ENCODE results near the gene HBZ.

Gene HBZ

DNA sequence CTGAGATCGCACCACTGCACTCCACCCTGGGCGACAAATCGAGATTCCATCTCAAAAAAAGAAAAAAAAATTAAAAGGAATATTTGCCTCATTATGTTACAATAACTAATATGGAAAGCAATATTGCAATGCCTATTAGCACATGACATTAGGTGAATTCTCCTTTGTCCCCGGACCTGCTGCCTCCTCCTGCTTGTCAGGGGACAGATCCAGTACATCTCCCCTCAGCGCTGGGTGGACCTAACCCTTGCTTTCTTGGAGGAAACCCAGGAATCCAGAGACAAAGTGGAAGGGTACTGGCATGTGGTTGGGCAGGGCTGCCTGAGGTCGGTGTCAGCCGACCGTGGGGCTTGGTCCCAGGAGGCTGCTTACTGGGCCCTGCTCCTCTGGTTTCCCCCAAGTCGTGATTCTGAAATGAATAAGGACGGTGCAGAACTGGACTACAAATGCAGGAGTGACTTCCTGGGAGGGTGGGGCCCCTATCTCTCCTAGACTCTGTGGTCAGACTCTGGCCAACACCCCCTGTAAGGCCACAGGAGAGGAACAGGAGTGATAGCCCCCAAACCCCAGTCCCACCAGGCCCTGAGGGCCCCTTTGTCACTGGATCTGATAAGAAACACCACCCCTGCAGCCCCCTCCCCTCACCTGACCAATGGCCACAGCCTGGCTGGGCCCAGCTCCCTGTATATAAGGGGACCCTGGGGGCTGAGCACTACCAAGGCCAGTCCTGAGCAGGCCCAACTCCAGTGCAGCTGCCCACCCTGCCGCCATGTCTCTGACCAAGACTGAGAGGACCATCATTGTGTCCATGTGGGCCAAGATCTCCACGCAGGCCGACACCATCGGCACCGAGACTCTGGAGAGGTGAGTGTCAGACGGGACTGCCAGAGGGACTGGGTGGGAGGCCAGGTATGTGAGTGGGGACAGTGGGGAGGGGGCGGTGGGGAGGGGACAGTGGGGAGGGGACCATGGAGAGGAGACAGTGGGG lies at the start of gene HBZ:
Gene HBZ (plus strand): TSS at position 504 of the 988 bp plus-strand sequence. CDS start 266 bp downstream, at position 770.
- Histone ChIP-seq H3K27me3 (ENCODE audit: control insufficient read depth, insufficient read depth, low read length) (peaks cover 57% of the 10 kb centered on the region), H3K27ac (ENCODE audit: low read length) (no peak within 1 kb of the TSS), H3K9ac (ENCODE audit: low read length) (no peak within 1 kb of the TSS), H3K9me3 (ENCODE audit: control insufficient read depth, low read depth, low read length) (no peaks in the 10 kb centered on the region), H3K4me1 (ENCODE audit: control insufficient read depth, low read depth, low read length) (peaks cover 3% of the 10 kb centered on the region), H3K4me3 (ENCODE audit: low read length) (no peak within 1 kb of the TSS), H3K36me3 (ENCODE audit: control insufficient read depth, low read depth, low read length) (no peaks in the 10 kb centered on the region)

DNA sequence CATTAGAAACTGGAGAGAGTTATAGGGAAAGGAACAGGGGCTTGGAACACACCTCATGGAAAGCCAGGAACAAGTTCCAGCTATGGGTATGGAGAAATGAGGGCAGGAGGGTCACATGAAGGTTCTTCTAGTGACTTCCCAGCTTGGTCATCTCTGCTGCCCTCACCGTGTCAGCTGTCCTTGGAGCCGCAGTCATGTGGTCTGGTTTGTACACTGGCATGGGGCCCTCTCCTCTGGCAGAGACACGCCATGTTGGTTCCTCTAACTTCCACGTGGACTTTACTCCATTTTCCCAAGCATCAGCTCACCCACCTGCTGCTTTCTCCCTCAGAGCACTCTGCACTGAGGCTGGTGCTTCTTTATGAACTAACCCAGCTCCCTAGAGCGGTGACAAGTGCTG lies 48.1 kb upstream of the HBZ start:
- H3K4me1 ChIP-seq (ENCODE audit: control insufficient read depth, low read depth, low read length), result no peaks in the 10 kb centered on the region
- H3K9me3 ChIP-seq (ENCODE audit: control insufficient read depth, low read depth, low read length), result no peaks in the 10 kb centered on the region
- no peaks in the 10 kb centered on the region for H3K36me3 ChIP-seq (ENCODE audit: control insufficient read depth, low read depth, low read length)
- H3K27me3 ChIP-seq (ENCODE audit: control insufficient read depth, insufficient read depth, low read length), result no peaks in the 10 kb centered on the region
- no peak overlapping the region for H3K9ac ChIP-seq (ENCODE audit: low read length)
- no peak overlapping the region for H3K4me3 ChIP-seq (ENCODE audit: low read length)
- no peak overlapping the region for H3K27ac ChIP-seq (ENCODE audit: low read length)

DNA sequence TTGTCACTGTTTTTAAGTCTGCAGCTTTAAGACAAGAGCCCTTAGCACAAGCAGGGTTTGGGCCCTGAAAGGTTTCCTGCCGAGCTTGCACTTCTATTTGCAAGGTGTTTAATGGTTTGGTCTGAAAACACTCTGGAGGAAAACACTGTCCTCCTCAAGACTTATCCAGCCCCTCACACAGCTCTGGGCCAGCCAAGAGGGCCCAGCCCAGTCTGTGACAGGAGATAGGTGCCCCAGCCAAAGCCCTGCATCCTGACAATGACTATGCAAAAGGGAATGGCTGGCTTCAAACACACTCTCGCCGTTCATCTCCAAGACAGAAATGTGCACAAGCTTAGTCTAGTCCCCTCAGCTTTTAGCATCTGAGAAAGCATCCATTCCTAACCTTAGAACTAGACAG lies 47.5 kb upstream of the HBZ start:
- Histone ChIP-seq H3K27me3 (ENCODE audit: control insufficient read depth, insufficient read depth, low read length) (no peaks in the 10 kb centered on the region), H3K36me3 (ENCODE audit: control insufficient read depth, low read depth, low read length) (no peaks in the 10 kb centered on the region), H3K4me3 (ENCODE audit: low read length) (no peak overlapping the region), H3K4me1 (ENCODE audit: control insufficient read depth, low read depth, low read length) (no peaks in the 10 kb centered on the region), H3K9me3 (ENCODE audit: control insufficient read depth, low read depth, low read length) (no peaks in the 10 kb centered on the region), H3K9ac (ENCODE audit: low read length) (no peak overlapping the region), H3K27ac (ENCODE audit: low read length) (no peak overlapping the region)

DNA sequence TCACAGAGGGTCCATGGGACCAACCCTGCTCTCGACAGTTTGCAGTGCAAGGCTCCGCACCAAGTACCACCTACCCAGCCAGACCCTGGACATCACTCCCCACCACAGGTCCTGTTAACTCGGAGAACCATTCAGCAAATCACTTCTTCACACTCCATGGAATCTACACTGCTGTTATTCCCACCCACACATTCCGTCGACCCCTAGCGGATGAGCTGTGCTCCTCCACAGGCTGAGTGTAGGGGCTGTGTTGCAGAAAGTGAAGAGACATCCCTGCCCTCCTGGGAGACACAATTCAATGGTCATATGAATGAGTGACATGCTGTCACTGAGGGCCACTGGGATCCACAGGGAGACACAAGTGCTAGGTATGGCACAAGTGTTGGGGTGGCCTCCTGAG lies 46.9 kb upstream of the HBZ start:
- Histone ChIP-seq H3K27ac (ENCODE audit: low read length) (no peak overlapping the region), H3K9me3 (ENCODE audit: control insufficient read depth, low read depth, low read length) (no peaks in the 10 kb centered on the region), H3K36me3 (ENCODE audit: control insufficient read depth, low read depth, low read length) (no peaks in the 10 kb centered on the region), H3K4me3 (ENCODE audit: low read length) (no peak overlapping the region), H3K9ac (ENCODE audit: low read length) (no peak overlapping the region), H3K4me1 (ENCODE audit: control insufficient read depth, low read depth, low read length) (no peaks in the 10 kb centered on the region), H3K27me3 (ENCODE audit: control insufficient read depth, insufficient read depth, low read length) (no peaks in the 10 kb centered on the region)

DNA sequence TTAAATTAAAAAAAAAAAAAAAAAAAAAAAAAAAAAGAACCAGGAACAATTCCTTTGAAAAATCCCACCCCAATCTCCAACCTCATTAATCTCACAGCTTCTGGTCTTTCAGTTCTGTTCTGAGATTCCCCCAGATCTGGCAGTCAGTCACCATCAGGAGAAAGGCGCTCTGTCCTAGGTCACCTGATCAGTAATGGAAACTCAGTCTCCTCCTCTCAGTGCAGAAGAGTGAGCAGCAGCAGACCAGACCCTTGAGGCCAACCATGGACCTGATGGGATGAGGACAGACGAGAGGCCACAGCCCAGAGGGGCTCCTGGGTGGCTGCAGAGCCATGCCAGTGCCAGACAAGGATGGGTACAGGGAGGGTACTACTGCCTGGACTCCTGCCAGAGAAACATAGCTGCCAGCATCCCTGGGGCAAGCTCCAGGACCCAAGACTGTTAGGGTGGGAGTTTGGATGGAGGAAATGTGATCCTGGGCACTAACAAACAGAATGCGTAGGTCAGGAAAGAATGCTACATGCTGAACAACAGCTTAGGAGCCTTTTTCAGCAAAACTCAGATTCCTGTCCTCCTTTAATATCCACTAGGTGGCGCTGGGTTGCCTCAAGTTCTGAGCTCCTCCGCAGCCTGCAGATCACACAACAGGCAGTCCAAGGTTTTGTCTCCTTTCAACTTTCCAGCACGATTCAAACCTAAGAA lies 45.7 kb upstream of the HBZ start:
- no peaks in the 10 kb centered on the region for H3K36me3 ChIP-seq (ENCODE audit: control insufficient read depth, low read depth, low read length)
- no peaks in the 10 kb centered on the region for H3K4me1 ChIP-seq (ENCODE audit: control insufficient read depth, low read depth, low read length)
- no peaks in the 10 kb centered on the region for H3K9me3 ChIP-seq (ENCODE audit: control insufficient read depth, low read depth, low read length)
- no peak overlapping the region for H3K27ac ChIP-seq (ENCODE audit: low read length)
- H3K4me3 ChIP-seq (ENCODE audit: low read length), result no peak overlapping the region
- H3K27me3 ChIP-seq (ENCODE audit: control insufficient read depth, insufficient read depth, low read length), result no peaks in the 10 kb centered on the region
- H3K9ac ChIP-seq (ENCODE audit: low read length), result no peak overlapping the region

DNA sequence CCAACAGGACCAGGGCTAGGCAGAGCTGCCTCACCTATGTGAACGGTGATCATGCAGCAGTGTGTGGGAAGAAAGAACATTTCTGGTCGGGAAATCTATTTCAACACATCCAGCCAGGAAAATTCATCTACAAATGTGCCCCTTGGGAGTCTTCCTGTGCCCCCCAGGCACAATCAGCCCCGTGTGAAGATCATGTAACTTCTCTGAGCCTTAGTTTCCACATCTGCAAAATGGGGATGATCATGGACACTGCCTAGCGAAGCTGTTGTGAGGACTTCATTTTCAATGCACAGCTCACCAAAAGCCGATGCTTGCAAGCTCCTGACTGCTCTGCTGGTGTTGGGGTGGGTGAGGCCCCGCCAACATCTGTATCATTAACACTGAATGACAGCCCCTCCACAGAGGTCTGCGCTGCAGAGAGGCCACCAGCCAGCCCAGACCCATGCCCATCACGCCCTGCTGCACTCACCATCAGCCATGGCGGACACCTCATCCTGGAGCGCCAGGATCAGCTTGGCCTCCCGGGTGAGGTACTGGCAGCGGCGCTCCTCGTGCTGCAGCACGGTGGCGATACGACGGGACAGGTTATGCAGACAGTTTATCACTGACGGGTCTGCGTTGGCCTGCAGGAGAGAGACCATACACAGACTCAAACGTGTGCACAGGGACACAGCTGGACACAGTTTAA lies 40.1 kb upstream of the HBZ start:
- Histone ChIP-seq H3K4me1 (ENCODE audit: control insufficient read depth, low read depth, low read length) (no peaks in the 10 kb centered on the region), H3K27ac (ENCODE audit: low read length) (no peak overlapping the region), H3K4me3 (ENCODE audit: low read length) (no peak overlapping the region), H3K9ac (ENCODE audit: low read length) (no peak overlapping the region), H3K9me3 (ENCODE audit: control insufficient read depth, low read depth, low read length) (no peaks in the 10 kb centered on the region), H3K27me3 (ENCODE audit: control insufficient read depth, insufficient read depth, low read length) (no peaks in the 10 kb centered on the region), H3K36me3 (ENCODE audit: control insufficient read depth, low read depth, low read length) (peaks cover 3% of the 10 kb centered on the region)

DNA sequence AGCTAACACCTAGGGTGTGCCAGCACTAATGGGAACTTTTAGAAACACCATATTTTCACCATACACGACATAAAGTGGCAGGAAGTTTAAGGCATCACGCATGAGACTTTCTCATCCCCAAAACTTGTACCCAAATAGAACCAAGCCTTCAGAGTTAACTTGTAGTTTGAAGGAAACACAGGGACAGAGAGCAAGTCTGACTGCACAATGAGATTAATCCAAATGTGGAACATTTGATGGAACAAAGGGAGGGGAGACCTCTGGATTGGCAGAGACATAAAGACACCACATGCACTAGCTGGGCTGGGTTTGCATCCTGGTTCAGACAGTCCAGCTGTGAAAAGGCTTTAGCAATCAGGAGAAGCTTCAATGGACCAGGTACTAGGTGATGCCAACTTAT lies 38.1 kb upstream of the HBZ start:
- Histone ChIP-seq H3K9me3 (ENCODE audit: control insufficient read depth, low read depth, low read length) (no peaks in the 10 kb centered on the region), H3K27me3 (ENCODE audit: control insufficient read depth, insufficient read depth, low read length) (no peaks in the 10 kb centered on the region), H3K4me1 (ENCODE audit: control insufficient read depth, low read depth, low read length) (no peaks in the 10 kb centered on the region), H3K36me3 (ENCODE audit: control insufficient read depth, low read depth, low read length) (peaks cover 3% of the 10 kb centered on the region), H3K27ac (ENCODE audit: low read length) (no peak overlapping the region), H3K9ac (ENCODE audit: low read length) (no peak overlapping the region), H3K4me3 (ENCODE audit: low read length) (no peak overlapping the region)

DNA sequence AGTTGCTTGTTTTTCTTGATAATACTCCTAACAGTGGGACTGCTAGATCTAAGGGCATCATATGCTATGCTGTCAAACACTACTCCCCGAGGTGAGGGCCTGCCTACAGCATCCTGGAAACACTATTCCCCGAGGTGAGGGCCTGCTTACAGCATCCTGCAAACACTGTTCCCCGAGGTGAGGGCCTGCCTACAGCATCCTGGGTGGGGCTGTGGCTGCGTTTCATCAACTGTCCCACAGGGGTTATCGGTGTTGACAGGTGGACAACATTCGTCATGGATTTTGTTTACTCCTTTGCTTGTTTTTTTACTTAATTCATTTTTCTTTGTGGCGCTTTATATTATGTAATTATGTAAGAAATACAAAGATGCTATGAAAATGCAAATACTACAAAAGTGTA lies 36.4 kb upstream of the HBZ start:
- Histone ChIP-seq H3K9me3 (ENCODE audit: control insufficient read depth, low read depth, low read length) (no peaks in the 10 kb centered on the region), H3K27ac (ENCODE audit: low read length) (no peak overlapping the region), H3K36me3 (ENCODE audit: control insufficient read depth, low read depth, low read length) (peaks cover 3% of the 10 kb centered on the region), H3K4me3 (ENCODE audit: low read length) (no peak overlapping the region), H3K9ac (ENCODE audit: low read length) (no peak overlapping the region), H3K27me3 (ENCODE audit: control insufficient read depth, insufficient read depth, low read length) (no peaks in the 10 kb centered on the region), H3K4me1 (ENCODE audit: control insufficient read depth, low read depth, low read length) (no peaks in the 10 kb centered on the region)

DNA sequence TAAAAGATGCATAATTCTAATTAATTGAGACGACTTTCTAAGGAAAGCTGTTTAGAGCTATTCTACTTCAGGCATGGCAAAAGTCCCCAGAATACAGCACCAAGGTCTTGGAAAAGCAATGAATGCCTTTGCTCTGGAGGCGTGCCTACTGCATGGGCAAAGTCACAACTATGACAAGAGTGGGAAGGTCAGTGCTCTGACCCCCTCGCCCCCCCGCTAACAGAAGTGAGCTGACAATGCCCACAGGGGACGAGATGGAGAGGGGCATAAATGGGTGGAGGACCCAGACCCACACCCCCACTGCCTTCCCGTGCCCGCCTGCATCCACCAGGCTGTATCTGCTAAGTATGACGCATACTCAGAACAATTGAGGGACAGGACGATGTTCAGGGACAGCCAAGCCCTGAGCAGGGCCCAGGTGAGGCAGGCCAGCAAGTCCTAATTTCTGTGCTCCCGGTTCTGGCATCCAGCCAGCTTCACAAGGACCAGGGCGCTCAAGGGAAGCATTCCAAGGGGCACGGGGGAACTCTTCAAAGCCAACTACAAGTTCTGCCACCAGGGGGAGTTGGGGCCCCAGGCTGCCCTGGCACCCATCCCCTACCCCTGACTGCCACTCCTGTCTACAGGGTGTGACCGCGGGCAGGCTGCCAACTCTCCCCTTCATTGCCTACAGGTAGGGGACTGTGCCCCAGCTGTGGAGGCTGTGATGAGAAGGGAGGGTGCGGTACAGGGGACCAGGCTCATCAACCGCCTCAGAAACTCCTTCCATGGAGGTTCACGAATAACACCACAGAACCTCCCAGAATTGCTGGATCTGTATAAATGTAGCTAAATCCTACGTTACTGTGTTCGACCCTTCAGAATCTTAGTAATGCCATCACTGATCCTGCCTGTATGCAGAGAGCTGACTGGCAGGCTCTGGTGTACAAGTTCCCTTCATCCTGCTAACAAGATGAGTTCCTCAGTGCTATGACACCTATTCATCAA lies 34.8 kb upstream of the HBZ start:
- no peak overlapping the region for H3K27ac ChIP-seq (ENCODE audit: low read length)
- H3K9me3 ChIP-seq (ENCODE audit: control insufficient read depth, low read depth, low read length), result no peaks in the 10 kb centered on the region
- no peak overlapping the region for H3K4me3 ChIP-seq (ENCODE audit: low read length)
- H3K27me3 ChIP-seq (ENCODE audit: control insufficient read depth, insufficient read depth, low read length), result no peaks in the 10 kb centered on the region
- no peaks in the 10 kb centered on the region for H3K36me3 ChIP-seq (ENCODE audit: control insufficient read depth, low read depth, low read length)
- no peak overlapping the region for H3K9ac ChIP-seq (ENCODE audit: low read length)
- no peaks in the 10 kb centered on the region for H3K4me1 ChIP-seq (ENCODE audit: control insufficient read depth, low read depth, low read length)

DNA sequence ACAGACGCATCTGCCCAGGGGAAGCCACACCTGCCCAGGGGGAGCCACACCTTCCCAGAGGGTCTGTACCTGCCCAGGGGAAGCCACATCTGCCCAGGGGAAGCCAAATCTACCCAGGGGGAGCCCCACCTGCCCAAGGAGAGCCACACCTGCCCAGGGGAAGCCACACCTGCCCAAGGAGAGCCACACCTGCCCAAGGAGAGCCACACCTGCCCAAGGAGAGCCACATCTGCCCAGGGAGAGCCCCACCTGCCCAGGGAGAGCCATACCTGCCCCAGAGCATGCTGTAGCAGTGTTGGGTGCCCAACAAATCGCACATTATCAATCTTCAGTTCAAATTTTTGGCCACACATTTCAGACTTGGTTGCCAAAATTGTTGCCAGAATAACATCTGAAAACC lies 33.6 kb upstream of the HBZ start:
- no peaks in the 10 kb centered on the region for H3K27me3 ChIP-seq (ENCODE audit: control insufficient read depth, insufficient read depth, low read length)
- no peaks in the 10 kb centered on the region for H3K9me3 ChIP-seq (ENCODE audit: control insufficient read depth, low read depth, low read length)
- H3K4me1 ChIP-seq (ENCODE audit: control insufficient read depth, low read depth, low read length), result no peaks in the 10 kb centered on the region
- no peaks in the 10 kb centered on the region for H3K36me3 ChIP-seq (ENCODE audit: control insufficient read depth, low read depth, low read length)
- H3K9ac ChIP-seq (ENCODE audit: low read length), result no peak overlapping the region
- no peak overlapping the region for H3K27ac ChIP-seq (ENCODE audit: low read length)
- no peak overlapping the region for H3K4me3 ChIP-seq (ENCODE audit: low read length)
